HL-60 (cell line): Measurements from ENCODE around the gene CADM2.

Experiments used
- DNase-seq, 2 experiments: peaks; one replicate each; pipeline ENCODE4 v3.0.0-alpha.2; 2010 to 2020; ENCODE audit warnings: low read depth in 1 of 2, low spot score in 1 of 2
- H3K27ac ChIP-seq: fragments of 250-450 bp; sonication (Bioruptor Pico); replicated peaks from 2 replicates; pipeline ENCODE4 v1.5.1; 2020; ENCODE audit warnings: mild to moderate bottlenecking, moderate library complexity
- H3K27me3 ChIP-seq: fragments of 250-450 bp; sonication (Bioruptor Pico); 2 replicates; pipeline ENCODE4 v1.5.1; 2021; ENCODE audit warnings: mild to moderate bottlenecking, moderate library complexity; ENCODE audit not compliant: insufficient read depth, poor library complexity, severe bottlenecking
- H3K4me3 ChIP-seq: replicated peaks from 2 replicates; pipeline ENCODE4 v1.5.1; 2011; ENCODE audit warnings: mild to moderate bottlenecking, control low read depth, low read length; ENCODE audit not compliant: insufficient read depth
- CTCF ChIP-seq: IDR thresholded peaks from one replicate; pipeline ENCODE4 v1.5.1; 2011; ENCODE audit warnings: low read length, control low read depth, inconsistent platforms; ENCODE audit not compliant: insufficient read depth
- GABPA ChIP-seq: IDR thresholded peaks from 2 replicates; pipeline ENCODE4 v1.6.1; 2012; ENCODE audit warnings: low read depth
- POLR2AphosphoS5 ChIP-seq: IDR thresholded peaks from 2 replicates; pipeline ENCODE4 v1.6.1; 2012; ENCODE audit warnings: low read depth
- REST ChIP-seq: IDR thresholded peaks from 2 replicates; pipeline ENCODE4 v1.6.1; 2012; ENCODE audit warnings: low read depth; ENCODE audit not compliant: insufficient replicate concordance
- SPI1 ChIP-seq: IDR thresholded peaks from 2 replicates; pipeline ENCODE4 v1.6.1; 2012; ENCODE audit warnings: low read depth, mild to moderate bottlenecking, borderline replicate concordance

Gene CADM2

GRCh38 chr3:85030052-85030451 is 71.3 kb downstream of the CADM2 start:
- no peak for DNase-seq
- Histone ChIP-seq H3K4me3 (no peak overlapping the region), H3K27me3 (no peaks in the 10 kb centered on the region), H3K27ac (no peak overlapping the region)
- TF ChIP-seq GABPA (no peak), CTCF (no peak), POLR2AphosphoS5 (no peak)

- H3K4me3 ChIP-seq = no peak overlapping the region
- no peak overlapping the region for H3K27ac ChIP-seq
- H3K27me3 ChIP-seq = no peaks in the 10 kb centered on the region
- TF ChIP-seq POLR2AphosphoS5 (no peak), GABPA (no peak), CTCF (no peak), SPI1 (no peak), REST (no peak)
- DNase-seq = no peak
Measured at GRCh38 chr3:85037203-85037602, 78.4 kb downstream of the CADM2 start.

GRCh38 chr3:85041001-85041400 is 82.2 kb downstream of the CADM2 start:
- DNase-seq = no peak
- Histone ChIP-seq H3K27me3 (no peaks in the 10 kb centered on the region), H3K4me3 (no peak overlapping the region), H3K27ac (no peak overlapping the region)
- TF ChIP-seq POLR2AphosphoS5 (no peak), REST (no peak), SPI1 (no peak), CTCF (no peak), GABPA (no peak)

- Histone ChIP-seq H3K27me3 (no peaks in the 10 kb centered on the region), H3K4me3 (no peak overlapping the region), H3K27ac (no peak overlapping the region)
- DNase-seq = no peak
- TF ChIP-seq GABPA (no peak), CTCF (no peak), SPI1 (no peak), REST (no peak), POLR2AphosphoS5 (no peak)
Measured at GRCh38 chr3:85041562-85042055, 82.8 kb downstream of the CADM2 start.
